LHCN-M2 (cell line): ENCODE measurements around the gene SIX2. TPM values are rescaled to one million over a fixed set of nuclear protein-coding genes. Genes with fewer than 3 reads are reported as not detected.

Experiments used
- DNase-seq: peaks from one replicate; pipeline ENCODE4 v3.0.0-alpha.2; 2012; ENCODE audit warnings: low read depth
- total RNA-seq: library from RNA; depleted of rRNA; stranded (reverse); fragments of >200 nt; gene quantifications from 2 replicates; pipeline ENCODE4 v1.2.3, GENCODE V29; 2014

Gene SIX2
- total RNA-seq, 1 experiment from 2014 or later: 55.6 TPM

DNA sequence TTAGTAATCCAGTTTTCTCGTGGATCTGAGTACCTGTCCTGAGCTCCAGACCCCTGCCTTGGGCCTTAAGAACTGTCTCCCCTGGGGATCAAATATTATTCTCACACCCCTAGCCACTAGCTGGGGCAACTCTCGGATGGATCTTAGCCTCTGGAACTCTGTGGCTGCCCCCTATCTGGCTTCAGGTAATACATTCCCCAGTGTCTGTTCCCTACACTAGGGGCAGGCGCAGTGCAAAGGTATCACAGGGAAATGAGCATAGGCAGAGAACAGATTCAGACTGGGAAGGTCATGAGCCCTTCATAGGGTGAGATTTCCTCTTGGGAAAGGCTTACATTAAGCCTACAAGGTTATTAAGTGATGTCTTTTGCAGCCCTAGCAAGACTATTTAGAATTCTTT lies 11.2 kb upstream of the SIX2 start:
- DNase-seq: no peak

DNA sequence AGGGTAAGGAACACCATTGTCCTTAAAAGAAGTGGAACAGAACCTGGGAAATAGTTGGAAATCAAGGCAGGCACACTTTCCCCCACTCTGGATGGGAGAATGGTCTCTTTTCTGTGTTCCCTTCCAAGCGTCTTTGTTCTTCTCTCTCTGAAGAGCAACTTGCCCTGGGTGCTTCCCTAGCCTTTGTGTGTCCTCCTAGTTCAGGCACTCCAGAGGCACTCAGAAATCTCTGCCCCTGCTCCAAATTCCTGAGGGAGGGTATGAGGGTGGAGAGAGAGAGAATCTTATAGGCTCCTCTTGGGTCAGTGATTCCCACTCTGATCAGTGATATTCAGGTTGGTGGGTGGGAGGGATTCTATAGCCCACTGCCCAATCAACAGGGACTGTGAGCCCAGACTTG lies 8.8 kb upstream of the SIX2 start:
- no peak for DNase-seq

DNA sequence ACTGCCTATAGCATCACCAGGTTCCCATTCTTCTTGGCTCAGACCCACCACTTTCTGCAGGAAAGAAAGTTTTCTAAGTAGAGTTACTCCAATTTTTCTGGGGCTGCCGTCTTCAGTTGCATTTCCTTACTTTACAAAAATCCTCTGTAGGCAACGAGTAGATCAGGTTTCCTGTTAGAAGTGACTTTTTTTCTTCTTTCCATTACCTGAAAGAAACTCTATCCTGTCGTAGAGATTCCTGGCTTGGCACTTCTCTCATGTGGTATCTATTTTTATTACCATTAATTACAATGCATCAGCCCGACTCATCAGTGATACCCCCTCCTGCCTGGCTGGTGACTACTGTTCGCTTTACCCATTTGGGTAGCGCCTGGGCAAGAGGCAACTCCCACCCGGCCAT lies 5.6 kb upstream of the SIX2 start:
- no peak for DNase-seq

DNA sequence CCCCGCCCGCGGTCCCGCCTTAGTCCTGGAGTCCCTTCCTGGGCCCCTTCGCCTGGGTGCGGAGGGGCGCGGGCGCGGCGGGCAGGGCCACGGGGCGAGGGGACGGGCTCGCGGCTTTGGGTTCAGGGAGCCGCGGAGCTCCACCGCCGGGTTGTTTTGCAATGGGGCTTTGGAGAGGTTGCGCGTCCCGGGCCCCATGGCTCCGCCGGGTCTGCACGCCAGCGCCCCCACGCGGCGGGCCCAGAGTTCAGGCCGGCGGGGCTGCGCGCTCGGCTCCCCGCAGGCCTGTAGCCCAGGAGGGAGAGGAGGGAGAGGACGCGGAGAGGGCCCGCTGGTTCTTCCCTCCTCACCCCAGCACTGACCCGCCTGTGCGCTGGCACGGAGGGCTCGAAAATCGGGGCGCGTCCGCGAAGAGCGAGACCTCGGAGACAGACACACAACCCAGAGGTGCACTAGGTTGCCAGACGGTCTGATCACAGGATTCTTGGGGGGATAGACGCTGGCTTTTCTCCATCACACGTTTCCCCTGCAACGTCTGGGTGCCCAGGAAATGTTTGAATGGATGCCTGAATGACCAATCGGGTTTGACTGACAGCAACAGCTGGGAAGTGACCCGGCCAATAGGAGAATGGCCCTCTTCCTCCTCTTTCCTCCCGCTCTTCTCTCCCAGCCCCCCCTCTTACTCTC lies 4.9 kb upstream of the SIX2 start:
- DNase-seq: peak; percentile 99

DNA sequence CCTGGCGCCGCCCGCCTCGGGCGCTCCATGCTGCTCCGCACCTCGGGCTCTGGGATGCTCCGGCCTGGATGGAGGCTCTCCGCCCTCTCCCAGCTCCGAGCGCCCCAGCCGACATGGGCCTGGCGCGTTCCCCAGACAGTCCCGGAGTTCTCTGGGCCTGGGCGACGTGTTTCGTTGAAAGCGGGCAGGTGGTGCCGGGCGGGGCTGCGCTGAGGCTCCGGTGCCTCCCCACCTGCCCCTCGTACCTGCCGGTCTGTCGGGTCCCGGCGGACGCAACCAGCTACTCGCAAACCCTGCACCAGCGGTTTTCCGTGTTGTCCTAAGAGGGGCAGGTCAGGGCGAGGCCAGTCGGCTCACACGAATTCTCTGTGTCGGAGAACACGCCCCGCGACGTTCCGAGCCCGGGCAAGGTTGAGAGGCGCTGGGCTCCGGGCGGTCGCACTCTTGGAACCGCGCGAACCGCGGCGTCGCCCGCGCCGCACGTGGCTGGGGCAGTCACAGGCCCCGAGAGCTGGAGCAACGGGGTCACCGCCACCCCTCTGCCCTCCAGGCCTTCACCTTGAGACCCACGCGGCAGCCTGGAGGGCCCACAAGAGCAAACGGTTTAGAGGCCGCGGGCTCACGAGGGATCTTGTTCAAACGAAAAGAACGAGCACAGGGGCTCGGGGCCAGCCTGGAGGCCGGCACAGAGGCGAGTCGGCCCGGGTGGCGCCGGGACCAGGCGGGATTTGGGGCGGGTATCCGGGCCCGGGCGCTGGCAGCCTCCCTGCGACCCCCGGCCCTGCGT lies 4.2 kb upstream of the SIX2 start:
- no peak for DNase-seq

DNA sequence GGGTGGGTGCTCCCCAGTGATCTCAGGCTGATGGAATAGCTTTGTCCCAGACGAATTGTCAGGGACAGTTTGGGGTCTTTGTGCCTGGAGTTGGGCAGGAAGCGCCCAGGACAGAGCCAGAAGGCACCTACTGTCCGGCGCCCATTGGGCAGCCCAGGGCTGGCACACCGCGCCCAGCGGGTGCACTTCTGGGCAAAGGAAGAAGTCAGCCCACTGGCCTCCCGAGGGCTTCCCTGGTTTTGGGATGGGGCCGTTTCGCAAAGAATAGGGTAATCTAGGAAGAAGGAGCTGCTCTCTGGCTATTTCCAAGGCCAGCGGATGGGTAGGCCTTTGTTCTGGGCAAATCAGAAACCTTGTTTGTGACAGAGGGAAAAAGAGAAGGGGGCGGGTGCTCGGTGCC lies 3.5 kb upstream of the SIX2 start:
- no peak for DNase-seq

DNA sequence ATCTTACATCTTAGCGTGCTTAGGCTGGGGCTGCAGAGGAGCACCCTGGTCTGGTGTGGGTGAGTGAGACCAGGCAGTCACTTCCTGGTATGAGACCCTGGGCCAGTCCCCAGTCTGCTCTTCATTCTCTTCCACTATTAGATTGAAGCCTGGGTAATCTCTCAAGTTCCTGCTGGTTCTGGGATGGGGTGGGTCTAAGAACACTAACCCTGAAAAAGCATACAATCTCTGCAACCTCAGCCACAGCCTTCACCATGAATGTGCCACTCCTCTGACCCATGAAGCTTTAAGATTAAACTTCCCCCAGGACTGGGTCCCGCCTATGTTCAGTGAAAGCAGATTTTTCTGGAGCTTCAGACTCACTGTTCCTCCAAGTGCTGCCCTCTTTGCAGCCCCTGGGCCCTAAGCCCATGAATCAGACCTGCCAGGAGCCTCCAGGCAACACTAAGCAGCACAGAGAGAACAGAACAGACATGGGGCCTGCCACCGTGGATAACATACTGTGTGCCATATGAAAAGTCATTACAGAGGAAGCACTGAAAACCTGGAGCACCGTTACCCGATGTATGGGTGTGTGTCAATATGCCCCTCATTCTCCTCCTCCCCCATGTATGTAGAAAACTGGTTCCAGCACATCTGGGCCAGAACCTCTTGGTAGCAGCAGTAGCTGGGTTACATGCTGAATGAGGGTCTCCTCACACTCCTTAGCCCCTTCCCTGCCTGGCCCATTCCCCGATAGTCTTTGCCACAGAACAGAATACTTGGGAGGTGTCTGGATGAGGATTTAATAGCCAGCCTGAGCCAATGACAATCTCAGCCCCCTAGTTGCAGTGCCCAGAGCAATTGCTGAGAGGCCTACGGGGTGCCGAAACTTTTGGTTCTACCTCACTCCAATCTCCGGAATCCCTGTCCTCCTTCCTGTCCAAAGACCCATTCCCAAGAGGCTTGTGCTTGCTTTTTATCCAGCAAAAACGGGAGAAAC lies 2.7 kb upstream of the SIX2 start:
- peak; percentile 22 for DNase-seq

DNA sequence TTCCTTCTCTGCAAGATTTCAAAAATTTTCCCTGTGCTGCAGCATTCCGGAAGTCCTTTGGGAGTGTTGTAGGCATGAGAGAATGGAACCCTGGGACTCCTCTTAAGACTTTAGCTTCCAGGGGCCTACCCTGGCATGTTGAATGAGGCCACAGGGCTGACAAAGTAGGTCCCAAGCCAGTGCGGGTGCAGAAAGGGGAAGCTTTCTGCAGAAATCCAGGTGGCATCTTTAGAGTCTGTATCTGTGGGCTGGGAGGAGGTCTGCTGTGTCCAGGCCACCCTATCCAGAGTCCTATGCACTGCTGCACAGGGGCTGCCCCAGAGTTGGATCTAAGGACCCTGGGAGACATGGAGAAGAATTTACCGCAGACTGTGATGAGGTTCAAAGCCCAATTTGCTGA lies 1.9 kb upstream of the SIX2 start:
- DNase-seq: no peak

DNA sequence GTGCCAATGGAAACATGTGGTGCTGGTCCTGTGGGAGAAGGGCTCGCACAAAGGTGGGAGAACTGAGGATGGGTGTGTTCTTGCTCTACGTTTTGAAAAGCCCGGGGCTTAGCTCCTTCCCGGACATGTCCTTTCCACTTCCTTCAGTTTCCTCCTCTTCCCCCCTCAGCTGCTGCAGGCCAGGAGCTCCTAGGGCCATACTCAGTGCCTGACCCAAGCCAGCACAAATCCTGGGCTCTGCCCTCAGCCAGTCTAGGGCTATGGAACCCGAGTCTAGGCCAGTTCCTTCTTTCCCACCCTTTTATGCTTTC lies 1.4 kb upstream of the SIX2 start:
- peak; percentile 48 for DNase-seq

DNA sequence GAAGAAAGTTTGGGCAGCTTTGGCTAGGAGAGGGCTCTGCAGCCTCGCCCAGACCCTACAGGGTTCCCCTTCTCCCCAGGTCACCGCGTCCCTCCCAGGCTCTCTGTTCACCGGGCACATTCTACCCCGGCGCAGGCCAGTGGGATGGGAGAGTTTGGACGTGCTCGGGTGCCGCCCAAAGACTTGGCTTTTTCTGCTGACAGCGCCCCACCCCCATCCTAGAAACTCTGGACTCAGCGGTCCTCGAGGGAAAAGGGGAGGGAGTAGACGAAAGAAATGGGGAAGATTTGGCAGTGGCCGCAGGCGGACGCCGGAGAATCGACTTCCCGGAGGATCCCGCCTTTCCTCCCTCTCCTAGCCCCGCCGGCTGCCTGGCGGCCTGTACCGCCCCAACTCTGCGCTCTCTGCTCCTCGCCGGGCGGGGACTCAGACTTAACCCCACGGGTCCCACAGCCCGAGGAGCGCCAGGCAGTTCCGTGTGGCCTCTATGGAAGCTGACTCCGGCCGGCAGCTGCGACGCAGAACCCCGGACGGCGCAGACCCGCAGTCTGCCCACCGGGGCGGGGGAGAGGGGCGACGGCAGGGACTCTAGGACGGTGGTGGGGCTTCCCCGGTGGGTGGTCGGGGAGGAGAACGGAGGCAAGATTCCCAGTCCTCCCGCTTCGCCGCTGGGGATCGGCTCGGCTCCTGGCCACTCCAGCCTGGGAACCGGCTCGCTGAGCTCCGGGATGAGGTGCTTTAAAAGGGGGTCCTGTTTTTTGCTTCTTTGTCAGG lies 863 bp upstream of the SIX2 start:
- DNase-seq: peak; percentile 92

DNA sequence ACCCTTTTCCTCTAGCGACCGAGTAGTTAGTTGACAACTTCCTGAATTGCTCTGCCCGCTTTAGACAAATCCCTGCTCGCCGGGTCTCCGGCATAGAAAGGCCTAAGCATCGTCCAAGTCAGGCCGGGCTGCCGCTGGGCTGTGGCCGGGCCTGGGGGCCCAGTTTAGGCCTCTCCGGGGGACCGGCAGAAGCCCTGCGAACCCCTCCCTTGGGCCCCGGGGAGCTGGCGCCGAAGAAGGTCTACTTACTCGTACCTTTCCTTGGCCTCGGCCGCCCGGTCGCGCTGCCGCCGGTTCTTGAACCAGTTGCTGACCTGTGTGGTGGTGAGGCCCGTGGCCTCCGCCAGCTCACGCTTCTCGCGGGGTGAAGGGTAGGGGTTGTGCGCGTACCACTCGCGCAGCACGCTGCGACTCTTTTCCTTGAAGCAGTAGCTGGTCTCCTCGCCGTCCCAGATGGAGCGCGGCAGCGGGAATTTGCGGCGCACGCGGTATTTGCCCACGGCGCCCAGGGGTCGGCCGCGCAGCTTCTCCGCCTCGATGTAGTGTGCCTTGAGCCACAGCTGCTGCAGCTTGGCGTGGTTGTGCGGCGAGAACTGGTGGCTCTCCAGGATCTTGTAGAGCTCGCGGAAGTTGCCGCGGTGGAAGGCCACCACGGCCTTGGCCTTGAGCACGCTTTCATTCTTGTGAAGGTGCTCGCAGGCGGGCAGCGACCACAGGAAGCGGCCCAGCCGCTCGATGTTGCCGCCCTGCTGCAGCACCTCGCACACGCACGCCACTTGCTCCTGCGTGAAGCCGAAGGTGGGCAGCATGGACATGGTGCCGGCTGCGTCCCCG lies 739 bp downstream of the SIX2 start:
- DNase-seq: peak; percentile 34

DNA sequence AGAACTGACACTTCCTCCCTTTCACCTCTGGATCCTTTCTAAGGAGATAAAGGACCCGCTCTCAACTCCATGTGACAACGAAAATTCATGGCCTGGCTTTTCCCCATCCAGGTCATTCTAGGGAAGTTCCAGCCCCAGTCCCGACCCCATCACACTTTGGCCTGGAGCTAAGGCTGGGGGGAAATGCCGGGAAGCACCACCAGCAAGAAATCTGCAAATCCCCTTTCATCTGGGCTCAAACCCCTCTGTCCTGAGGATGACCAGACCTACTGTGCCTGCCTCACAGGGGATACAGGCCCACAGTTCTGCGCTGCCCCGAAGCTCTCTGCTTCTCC lies 1.3 kb downstream of the SIX2 start:
- no peak for DNase-seq

DNA sequence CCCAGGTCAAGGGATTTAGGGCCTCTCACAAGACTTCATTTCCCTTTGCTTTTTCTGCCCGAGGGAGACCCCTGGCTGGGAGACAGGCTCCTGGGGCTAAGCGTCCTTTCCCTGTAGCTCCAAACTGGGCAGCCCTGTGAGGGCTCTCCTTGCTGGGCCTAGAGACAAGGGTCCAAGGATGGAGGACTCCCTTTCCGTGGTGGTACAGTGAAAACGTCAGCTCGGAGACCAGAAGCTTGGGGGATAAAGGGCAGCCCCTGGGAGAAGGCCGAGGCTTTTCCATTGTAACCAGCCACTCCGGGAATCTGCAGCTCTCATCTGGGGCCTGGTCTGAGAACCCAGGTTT lies 2.3 kb downstream of the SIX2 start:
- DNase-seq: no peak

DNA sequence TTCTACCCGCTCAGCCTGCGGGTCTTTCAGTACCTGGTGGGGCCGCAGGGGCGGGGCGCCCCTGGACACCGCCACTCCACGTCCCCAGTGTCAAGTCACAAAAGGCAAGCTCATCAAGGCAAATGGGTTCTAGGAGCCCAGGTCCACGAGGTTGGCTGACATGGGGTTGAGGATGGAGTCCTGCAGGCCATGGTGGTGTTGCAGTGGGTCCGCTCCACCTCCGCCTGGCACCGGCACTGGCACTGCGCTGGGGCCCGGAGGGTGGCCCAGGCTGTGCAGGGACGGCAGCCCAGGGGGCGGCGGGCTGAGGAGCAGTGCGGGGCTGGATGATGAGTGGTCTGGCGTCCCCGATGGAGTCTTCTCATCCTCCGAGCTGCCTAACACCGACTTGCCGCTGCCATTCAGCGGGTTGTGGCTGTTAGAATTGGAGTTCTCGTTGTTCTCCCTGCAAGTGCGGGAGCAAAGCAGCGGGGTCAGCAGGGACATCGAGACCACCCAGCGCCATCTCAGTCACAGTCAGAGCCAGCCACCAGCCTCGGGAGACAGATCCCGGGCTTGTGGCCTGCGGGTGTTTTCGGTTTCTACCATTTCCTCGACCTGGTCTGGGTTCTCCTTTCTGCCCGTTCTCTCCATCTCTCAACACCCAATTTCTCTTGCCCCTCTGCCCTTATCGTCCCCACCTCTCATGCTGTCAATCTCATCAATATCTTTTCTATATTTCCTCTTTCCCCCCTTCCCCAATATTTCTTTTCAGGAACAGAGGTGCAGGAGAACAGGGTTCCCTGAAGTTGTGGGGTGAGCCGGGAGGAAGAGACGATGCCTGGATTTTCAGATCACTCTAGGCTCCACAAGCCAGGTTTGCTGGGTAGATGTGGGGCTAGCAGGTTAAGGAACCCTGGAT lies 3.0 kb downstream of the SIX2 start:
- DNase-seq: no peak

DNA sequence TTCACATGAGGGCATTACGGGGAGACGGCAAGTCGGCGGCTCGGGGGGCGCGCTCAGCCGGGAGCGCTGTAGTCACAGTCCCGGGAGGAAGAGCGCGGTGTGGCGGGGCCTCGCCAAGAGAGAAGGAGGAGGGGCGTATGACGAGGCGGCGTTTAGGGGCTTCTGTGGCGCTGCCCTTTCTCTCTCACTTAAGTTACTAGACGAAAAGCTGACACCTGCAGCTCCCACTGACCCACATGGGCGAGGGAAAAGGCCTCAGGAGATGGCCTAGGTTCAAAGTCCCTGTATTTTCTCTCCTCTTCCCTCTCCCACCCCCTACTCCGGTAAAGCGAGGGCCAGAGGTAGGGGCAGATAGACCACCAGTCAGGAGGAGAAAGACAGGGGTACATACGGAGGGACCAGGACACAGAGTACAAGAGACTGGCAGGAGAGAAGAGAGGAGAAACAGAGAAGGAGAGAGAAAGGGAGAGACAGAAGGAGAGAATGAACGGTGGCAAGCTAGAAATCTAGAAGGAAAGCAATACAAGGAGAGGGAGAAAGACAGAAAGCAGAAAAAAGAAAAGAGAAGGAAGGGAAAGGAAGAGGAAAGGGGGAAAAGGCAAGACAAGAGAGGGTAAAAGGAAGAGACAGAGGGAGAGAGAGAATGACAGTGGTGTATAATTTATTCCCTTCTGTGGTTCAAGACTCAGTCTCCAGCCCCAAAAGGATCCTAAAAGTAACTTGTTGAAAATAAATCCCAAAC lies 3.8 kb downstream of the SIX2 start:
- DNase-seq: no peak

DNA sequence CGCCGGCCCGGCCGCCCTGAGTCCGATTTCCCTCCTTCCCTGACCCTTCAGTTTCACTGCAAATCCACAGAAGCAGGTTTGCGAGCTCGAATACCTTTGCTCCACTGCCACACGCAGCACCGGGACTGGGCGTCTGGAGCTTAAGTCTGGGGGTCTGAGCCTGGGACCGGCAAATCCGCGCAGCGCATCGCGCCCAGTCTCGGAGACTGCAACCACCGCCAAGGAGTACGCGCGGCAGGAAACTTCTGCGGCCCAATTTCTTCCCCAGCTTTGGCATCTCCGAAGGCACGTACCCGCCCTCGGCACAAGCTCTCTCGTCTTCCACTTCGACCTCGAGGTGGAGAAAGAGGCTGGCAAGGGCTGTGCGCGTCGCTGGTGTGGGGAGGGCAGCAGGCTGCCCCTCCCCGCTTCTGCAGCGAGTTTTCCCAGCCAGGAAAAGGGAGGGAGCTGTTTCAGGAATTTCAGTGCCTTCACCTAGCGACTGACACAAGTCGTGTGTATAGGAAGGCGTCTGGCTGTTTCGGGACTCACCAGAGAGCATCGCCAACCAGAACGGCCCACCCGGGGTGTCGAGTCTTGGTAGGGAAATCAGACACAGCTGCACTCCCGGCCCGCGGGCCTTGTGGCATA lies 4.6 kb downstream of the SIX2 start:
- DNase-seq: no peak

DNA sequence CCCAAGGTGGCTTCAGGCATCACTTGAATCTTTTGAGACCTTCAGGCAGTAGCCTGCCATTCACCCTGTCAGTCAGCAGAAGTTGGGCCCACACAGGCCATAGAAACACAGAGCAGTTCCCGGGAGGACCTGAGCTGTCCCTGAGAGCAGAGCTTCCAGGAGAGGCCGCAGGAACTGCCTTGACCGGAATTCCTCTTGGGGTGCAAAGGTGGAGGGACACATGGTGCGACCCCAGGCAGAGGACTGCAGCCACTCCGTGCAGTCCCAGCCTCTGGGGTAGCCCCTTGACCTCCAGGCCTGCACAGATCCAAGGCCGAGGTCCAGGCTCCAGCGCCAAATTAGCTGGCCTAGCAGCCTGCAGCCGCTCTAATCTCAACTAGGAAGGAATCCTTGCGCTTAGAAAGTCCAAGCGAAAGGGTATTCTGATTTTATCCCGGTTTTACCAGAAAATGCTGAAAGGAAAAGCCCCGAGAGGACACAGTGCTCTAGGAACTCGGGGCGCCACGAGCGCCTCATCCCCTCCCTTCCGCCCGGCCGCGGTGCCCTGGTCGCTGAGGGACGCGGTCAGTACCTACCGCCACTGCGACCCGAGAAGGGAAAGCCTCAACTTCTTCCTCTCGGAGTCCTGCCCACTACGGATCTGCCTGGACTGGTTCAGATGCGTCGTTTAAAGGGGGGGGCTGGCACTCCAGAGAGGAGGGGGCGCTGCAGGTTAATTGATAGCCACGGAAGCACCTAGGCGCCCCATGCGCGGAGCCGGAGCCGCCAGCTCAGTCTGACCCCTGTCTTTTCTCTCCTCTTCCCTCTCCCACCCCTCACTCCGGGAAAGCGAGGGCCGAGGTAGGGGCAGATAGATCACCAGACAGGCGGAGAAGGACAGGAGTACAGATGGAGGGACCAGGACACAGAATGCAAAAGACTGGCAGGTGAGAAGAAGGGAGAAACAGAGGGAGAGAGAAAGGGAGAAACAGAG lies 5.4 kb downstream of the SIX2 start:
- DNase-seq: no peak
